Activated gamma-delta T cell treated with anti-CD3 and anti-CD28 coated beads, Interleukin-2, amount 50 U/mL, for 16 hours (primary cell): ENCODE data around the gene CXCL10.
"Not testable (repeated sequence)": the region's sequence is repeated elsewhere in the genome, so short reads cannot be mapped to it uniquely, and the experiment has no call there.

Experiments used
- DNase-seq: peaks from one replicate; pipeline ENCODE4 v3.0.0-alpha.2; 2020; ENCODE audit warnings: low read depth

CXCL10 gene

GRCh38 chr4:76028350-76028765 is 5.1 kb upstream of the CXCL10 start:
- DNase-seq = no peak

GRCh38 chr4:76024065-76024464 is 768 bp upstream of the CXCL10 start:
- no peak for DNase-seq

- DNase-seq = no peak
Observed at GRCh38 chr4:76022677-76023076, 620 bp downstream of the CXCL10 start.

GRCh38 chr4:76022031-76022430 is 1.3 kb downstream of the CXCL10 start:
- DNase-seq = no peak

- DNase-seq = no peak
Observed at GRCh38 chr4:76017056-76017686, 6.1 kb downstream of the CXCL10 start.

GRCh38 chr4:76016393-76016792 is 6.9 kb downstream of the CXCL10 start:
- no peak for DNase-seq

GRCh38 chr4:76013540-76013939 is 9.8 kb downstream of the CXCL10 start:
- no peak for DNase-seq

GRCh38 chr4:76012388-76012801 is 10.9 kb downstream of the CXCL10 start:
- no peak for DNase-seq

GRCh38 chr4:76011700-76012387 is 11.5 kb downstream of the CXCL10 start:
- DNase-seq = no peak

- DNase-seq = no peak
Observed at GRCh38 chr4:76011018-76011670, 12.2 kb downstream of the CXCL10 start.

- DNase-seq = no peak
Observed at GRCh38 chr4:76010576-76010975, 12.7 kb downstream of the CXCL10 start.

GRCh38 chr4:76009311-76009710 is 14.0 kb downstream of the CXCL10 start:
- DNase-seq = no peak

GRCh38 chr4:76007089-76007862 is 16.0 kb downstream of the CXCL10 start, which contains the start of gene CXCL9:
TSS of gene CXCL9 (minus strand) at chr4:76007509. CDS start at chr4:76007449, 60 bp downstream.
- DNase-seq = no peak

- DNase-seq = no peak
Observed at GRCh38 chr4:76003620-76004019, 19.7 kb downstream of the CXCL10 start.

GRCh38 chr4:76003035-76003434 is 20.3 kb downstream of the CXCL10 start:
- no peak for DNase-seq

- no peak for DNase-seq
Observed at GRCh38 chr4:76002176-76002575, 21.1 kb downstream of the CXCL10 start.

- DNase-seq = no peak
Observed at GRCh38 chr4:76001700-76002099, 21.6 kb downstream of the CXCL10 start.

GRCh38 chr4:76000279-76000678 is 23.0 kb downstream of the CXCL10 start:
- DNase-seq = no peak

- DNase-seq = not testable (repeated sequence)
Observed at GRCh38 chr4:75998525-75999147, 24.7 kb downstream of the CXCL10 start.

GRCh38 chr4:75997946-75998345 is 25.4 kb downstream of the CXCL10 start:
- DNase-seq = no peak

GRCh38 chr4:75997081-75997480 is 26.2 kb downstream of the CXCL10 start:
- no peak for DNase-seq

GRCh38 chr4:75995727-75996126 is 27.6 kb downstream of the CXCL10 start:
- DNase-seq = no peak
